Heart left ventricle (tissue), 13 donors: ENCODE data around the gene WHRN.

Experiments
- POLR2A ChIP-seq, 2 donors: fragments of 450-650 bp; IDR thresholded peaks; one replicate each; pipeline ENCODE4 v1.6.1; 2017; ENCODE audit warnings: antibody characterized with exemption in 2 of 2, mild to moderate bottlenecking in 2 of 2, moderate library complexity in 2 of 2
- TF ChIP-seq, protein P1 (sequence below), 12 donors: fragments of 200-600 bp; sonication (generic) in 4 of 12; IDR thresholded peaks; one replicate each; pipeline versions ENCODE4 v1.5.0 to v1.8.0; 2018 to 2022; ENCODE audit warnings: antibody characterized with exemption in 12 of 12, mild to moderate bottlenecking in 5 of 12
- donor health status: ischemic (EF 13 %, LVEDD 7.1; RV severe dilation, severe dysfunction).
- donor health status: DM: no; HTN: yes; CAD: no.
- donor health status: DM: no; HTN: no; CAD: no.
- donor health status: ischemic (EF 25% LVEDD 6.9; RV normal size, moderate dysfunction).
- donor health status: ischemic (EF 25% LVEDD 5.7; RV mildly dilated, moderate dysfunction).
- donor health status: ischemic (EF 35%, LVEDD 5.7; RV mildly dilated, moderate dysfunction).
- donor health status: nonischemic (EF 11% LVEDD 7.7; RV severe dilation, severe dysfunction).
- donor health status: DM: yes; HTN: yes; CAD: no.
- donor health status: PGD.
- donor health status: ischemic (EF 29% LVEDD 5.4; RV normal size, mild dysfunction).
- donor health status: nonischemic (EF 23%, LVEDD 6.1; RV moderate dilation, normal function).

DNA sequence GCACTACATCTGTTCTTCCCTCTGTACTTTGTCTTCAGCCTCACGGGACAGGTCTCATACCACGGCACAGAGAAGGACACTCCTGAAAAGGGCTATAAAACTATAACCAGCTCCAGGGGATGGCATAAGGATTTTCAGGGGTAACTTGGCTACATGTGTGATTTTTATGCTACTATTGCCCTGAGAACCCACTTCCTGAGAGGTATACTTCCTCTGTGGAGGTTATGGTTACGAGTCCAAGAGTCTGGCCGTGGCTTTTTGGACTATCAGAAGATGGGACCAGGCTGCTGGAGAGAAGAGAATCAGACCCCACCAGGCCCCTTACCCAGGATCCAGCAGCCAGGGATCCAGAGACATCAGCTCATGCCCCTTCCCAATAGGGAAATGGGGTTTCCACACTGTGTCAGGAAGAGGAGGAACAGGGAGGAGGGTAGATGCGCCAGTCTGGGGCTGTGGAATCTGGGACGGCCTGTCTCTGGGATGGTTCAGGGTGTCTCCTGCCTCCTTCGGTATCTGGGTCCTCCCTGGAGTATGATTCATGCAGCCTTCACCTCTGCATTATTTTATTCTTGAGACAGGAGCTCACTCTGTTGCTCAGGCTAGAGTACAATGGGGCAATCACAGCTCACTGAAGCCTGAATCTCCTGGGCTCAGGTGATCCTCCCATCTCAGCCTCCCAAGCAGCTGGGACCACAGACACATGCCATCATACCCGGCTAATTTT, 29.7 kb downstream of the WHRN start:
- TF ChIP-seq, protein P1, sequence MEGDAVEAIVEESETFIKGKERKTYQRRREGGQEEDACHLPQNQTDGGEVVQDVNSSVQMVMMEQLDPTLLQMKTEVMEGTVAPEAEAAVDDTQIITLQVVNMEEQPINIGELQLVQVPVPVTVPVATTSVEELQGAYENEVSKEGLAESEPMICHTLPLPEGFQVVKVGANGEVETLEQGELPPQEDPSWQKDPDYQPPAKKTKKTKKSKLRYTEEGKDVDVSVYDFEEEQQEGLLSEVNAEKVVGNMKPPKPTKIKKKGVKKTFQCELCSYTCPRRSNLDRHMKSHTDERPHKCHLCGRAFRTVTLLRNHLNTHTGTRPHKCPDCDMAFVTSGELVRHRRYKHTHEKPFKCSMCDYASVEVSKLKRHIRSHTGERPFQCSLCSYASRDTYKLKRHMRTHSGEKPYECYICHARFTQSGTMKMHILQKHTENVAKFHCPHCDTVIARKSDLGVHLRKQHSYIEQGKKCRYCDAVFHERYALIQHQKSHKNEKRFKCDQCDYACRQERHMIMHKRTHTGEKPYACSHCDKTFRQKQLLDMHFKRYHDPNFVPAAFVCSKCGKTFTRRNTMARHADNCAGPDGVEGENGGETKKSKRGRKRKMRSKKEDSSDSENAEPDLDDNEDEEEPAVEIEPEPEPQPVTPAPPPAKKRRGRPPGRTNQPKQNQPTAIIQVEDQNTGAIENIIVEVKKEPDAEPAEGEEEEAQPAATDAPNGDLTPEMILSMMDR (IDR thresholded peaks at IDR 0.05) = no peak
- TF ChIP-seq POLR2A (IDR thresholded peaks at IDR 0.05) = no peak
